HG03442 (cell line): ENCODE data around the gene FAM216A.
A peak's percentile ranks its signal among the peaks of the same experiment; 100 is the strongest.
"Not testable (repeated sequence)": the region's sequence is repeated elsewhere in the genome, so short reads cannot be mapped to it uniquely, and the experiment has no call there.

ENCODE experiments used
- ATAC-seq: cut with Tn5 transposase; IDR thresholded peaks from one replicate; pipeline ENCODE4 v1.9.1; 2021; ENCODE audit warnings: mild to moderate bottlenecking, moderate library complexity; ENCODE audit not compliant: unreplicated experiment

The FAM216A gene, protein sequence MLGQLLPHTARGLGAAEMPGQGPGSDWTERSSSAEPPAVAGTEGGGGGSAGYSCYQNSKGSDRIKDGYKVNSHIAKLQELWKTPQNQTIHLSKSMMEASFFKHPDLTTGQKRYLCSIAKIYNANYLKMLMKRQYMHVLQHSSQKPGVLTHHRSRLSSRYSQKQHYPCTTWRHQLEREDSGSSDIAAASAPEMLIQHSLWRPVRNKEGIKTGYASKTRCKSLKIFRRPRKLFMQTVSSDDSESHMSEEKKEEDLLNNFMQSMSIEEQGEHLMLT

DNA sequence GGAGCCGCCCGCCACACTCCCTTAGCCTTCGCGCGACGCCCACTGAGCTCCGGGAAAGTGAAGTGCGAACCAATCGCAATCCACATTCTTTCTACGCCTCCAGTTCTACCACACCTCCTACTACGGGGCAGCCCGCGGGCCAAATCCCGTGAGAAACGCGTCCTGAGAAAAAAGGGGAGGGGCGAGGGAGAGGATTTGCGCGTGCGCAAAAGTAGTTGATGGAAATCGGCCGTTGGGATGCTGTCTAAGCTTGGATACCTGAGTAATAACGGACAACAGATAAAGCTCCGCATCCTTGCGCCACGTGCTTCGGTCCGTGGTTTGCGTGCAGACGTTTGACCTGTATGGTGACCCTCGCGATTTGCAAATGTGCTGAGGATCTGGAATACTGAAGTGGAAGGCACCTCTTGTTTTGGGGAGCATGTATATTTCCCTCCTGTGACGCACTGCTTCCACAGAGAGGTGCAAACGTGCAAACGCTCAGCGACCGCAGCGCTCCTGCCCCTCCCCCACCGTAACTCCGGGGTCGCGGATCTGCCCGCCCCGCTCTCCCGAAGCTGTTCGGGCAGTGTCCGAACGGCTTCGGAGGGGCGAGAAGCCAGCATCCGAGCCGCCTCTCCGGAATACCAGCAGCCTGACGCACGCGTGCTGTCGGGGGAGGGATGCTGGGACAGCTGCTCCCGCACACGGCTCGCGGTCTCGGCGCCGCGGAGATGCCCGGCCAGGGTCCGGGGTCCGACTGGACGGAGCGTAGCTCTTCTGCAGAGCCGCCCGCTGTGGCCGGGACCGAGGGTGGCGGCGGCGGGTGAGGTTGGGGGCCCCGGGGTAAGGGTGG, at the start of gene FAM216A, which contains the start of gene GPN3:
TSS of gene FAM216A (plus strand) at position 632 of the 835 bp plus-strand sequence. CDS start at position 663, 31 bp downstream.
TSS of gene GPN3 (minus strand) at position 44 of the 835 bp plus-strand sequence. CDS start 54 bp downstream, outside the sequence.
- peak; percentile 75 for ATAC-seq

DNA sequence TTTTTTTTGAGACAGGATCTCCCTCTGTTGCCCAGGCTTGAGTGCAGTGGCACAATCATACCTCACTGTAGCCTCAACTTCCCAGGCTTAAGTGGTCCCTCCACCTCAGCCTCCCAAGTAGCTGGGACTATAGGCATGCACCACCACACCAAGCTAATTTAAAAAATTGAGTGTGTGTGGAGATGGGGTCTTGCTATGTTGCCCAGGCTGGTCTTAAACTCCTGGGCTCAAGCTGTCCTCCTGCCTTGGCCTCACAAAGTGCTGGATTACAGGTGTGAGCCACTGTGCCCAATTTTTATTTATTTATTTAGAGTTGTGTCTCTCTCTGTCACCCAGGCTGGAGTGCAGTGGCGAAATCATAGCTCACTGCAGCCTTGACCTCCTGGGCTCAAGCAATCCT, 48.0 kb upstream of the FAM216A start:
- ATAC-seq: not testable (repeated sequence)

DNA sequence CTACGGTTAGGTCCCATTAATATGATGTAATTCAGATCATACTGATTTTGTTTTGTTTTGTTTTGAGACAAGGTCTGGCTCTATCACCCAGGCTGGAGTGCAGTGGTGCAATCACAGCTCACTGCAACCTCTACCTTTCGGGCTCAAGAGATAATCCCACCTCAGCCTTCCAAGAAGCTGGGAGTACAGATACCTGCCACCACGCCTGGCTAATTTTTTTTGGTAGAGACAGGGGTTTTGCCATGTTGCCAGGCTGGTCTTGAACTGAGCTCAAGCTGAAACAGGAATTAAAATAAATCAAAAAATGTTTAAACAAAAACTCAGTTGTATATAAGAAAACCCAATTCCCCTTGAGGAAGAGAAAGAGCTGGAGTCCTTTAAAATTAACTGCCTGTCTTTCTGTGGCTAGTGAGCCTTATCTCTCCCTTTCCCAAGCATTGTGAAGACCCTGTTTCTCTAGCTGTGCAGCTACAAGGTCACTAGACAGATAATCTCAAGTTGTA, 47.4 kb upstream of the FAM216A start:
- no peak for ATAC-seq

DNA sequence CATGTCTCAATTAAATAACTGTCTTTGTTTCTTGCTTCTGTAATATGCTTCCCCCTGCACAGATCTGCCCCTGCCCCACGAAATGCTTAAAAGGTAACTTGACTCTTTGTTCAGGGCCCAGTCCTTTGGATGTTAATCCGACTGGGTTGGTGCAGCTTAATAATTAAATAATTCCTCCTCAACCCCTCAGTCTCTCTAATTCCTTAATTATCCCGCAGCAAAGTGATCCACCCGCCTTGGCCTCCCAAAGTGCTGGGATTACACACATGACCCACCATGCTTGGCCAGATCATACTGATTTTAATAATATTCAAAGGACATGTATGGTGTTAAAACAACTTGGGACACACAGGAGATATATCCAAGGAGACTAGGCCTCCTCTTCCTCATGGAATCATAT, 46.9 kb upstream of the FAM216A start:
- ATAC-seq: no peak

DNA sequence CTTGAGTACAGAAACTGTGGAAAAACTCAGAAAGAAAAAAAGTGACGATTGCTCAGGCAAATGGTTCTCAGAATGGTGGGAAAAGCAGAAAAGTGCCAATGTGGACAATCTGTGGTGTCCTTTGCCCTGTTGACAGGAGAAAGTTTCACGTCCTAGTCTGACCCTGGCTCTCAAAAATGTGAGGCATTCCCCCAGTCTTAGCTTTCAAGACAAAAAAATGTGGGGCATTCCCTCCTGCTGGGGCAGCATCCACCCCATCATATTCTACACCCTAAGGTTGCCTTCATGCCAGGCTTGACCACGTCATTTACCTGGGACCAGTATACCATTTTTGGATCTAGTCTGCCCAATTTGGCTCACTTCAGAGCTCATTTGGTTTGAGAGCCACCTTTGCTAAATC, 44.4 kb upstream of the FAM216A start:
- ATAC-seq: no peak

DNA sequence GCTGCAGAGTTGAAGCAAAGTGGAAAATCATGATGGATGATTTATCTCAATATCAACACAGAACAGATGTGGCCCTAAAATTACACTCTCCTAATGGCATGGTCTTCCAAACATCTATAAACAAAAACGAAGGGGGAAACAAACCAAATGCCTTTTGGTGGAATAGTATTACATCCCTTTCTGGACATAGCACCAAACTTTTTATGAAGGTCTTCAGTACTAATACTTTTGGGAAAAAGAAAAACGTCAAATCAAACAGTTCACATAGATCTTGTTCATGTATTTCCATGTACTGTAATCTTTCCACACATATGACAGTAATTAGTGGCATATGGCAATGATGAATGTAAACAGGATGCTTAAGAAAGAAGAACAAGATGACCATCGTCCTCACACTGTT, 42.2 kb upstream of the FAM216A start:
- ATAC-seq: no peak

DNA sequence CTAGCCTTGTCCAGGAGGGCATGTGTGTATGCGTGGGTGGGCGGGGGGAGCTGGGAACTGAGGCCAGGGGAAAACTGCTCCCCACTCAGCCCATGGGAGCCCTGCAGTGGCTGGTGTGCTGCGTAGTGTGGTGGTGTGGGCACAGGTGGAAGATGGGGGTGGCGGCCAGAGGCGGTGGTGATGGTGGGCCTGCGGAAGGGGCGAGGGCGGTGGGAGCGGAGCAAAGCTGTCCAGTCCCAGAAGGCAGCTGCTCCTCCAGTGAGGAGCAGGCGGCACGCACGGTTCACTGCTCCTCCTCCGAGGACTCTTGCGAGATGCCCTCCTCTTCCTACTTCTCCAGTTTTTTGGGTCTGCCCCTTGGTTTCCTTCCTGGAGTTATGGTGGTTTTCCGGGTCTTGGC, 39.0 kb upstream of the FAM216A start:
- not testable (repeated sequence) for ATAC-seq

DNA sequence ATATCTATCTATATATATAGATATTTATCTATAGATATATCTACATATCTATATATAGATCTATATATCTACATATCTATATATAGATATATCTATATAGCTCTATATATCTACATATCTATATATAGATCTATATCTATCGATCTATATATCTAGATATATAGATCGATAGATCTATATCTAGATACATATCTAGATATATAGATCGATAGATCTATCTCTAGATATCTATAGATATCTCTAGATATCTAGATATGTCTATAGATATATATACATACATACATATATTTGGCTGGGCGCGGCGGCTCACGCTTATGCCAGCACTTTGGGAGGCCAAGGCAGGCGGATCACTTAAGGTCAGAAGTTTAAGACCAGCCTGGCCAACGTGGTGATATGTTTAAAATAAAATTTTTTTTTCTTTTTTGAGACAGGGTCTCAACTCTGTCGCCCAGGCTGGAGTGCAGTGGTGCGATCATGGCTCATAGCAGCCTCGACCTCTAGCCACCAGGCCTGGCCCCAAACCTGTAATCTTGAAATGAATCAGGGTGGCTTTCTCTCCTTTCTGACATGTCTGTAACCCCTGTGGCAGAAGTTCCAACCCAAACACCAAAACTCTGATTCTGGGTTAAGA, 36.6 kb upstream of the FAM216A start:
- peak; percentile 21 for ATAC-seq

DNA sequence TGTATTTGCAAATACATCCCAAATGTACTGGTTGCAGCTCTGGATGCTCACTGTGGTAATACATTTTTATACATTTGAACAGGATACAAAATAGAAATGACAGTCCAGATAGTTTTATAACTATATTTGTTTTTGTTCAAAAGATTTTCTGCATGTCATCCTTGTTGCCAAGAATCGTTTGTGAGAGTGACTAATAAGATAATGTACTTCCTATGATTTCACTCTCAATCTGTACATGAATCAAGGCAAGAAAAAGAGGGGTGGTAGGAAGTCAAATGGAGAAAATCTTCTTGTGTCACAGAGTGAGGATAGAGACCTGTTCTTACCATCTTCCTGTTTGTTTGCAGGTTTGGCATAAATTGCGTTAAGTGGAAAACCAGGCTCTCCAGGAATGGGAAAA, 32.4 kb upstream of the FAM216A start:
- ATAC-seq: no peak

DNA sequence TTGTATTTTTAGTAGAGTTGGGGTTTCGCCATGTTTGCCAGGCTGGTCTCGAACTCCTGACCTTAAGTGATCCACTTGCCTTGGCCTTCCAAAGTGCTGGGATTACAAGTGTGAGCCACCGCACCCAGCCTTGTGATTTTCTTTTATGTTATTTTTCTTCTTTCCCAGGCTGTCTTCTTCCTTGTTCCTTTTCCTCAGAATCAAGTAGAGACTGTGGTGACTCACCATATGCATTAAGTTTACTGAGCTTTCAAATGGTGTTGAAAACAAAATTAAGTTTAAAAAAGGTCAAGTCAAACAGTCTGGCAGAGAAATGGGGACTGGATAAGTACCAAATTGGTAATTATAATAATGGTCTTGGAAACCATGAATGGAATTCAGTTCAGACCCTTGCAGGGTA, 24.2 kb upstream of the FAM216A start:
- ATAC-seq: no peak

DNA sequence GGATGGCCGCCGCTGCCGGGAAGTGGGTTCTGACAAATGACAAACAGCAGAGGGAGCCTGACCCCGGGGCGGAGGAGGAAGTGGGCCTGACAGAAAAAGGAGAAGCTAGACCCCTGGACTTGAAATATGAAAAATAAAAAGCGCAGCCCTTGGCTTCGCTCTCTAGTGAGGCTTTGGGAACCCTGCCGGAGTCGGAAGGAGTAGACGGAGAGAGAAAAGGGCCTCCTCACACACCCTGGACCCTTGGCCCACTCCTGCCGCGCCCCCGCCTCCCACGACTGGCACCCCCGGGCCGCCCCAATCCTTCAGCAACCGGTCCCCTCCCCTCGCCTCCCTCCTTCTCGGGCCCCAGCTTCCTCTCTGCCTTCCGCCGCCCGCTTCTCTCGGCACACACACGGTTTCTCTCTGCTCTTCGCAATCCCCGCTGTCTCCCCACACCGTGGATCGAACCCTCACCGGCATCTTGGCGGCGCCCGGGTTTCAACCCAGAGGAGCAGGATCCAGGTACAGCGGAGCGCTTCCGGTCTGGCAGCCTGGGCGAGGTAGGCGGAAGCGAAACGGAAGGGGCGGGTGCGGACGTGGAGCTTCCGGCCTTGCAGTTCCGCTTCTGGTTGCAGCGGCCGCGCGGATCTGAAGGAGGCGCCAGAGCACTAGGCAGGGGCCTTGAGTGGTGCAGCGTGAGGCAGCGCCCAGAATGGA, 18.7 kb upstream of the FAM216A start, which contains the start of gene ARPC3:
TSS of gene ARPC3 (minus strand) at position 539 of the 699 bp plus-strand sequence. CDS start at position 462, 77 bp downstream.
- ATAC-seq: peak; percentile 88

DNA sequence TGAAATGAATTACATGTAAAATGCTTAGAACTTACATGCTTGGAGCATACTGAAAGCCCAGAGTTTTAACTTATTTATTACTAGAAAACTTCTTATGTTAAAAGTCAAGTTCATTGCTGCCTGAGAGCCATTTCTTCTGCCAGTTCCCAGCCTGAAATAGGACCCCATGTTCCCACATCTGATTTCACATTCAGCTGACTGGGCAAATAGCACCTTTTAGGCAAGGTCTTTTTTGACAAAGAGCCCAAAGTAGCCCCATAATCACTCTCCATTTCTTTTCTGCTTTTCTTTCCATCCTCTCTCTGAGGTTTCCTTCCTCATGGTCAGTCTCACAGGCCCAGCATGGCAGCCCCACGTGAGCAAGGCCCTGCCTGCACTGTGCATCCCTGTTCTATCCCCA, 17.4 kb upstream of the FAM216A start:
- no peak for ATAC-seq

DNA sequence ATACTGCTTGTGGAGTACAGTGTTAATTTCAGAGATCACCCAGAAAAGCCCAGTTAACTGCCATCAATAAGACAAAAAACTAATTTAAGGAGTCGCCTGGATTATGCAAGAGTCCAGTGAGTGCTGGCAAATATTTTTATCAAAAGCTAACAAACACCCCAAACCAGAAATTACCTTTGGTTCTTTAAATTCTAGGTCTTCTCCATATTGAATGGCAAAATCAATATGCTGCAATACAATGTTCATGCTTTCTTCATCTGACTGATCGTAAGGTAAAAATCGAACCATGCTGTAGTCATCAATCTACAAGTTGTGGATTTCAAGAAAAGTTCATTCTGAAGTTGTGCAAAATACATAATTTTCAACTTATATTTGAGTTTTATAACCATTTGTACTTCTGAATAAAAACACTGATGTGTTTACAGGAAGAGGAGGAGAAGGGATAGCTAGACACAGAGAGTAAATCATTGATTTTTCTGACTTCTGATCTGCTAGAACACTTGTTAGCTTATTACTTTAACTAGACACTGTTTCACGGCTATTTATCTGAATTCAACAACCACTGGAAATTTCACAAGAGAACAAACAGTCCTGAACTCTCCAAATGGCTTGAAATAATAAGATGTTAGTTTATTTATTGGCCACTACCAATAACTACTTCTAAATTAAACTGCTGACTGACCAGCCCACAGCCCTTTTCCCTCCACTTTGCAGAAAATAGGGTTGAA, 14.9 kb upstream of the FAM216A start:
- ATAC-seq: no peak

DNA sequence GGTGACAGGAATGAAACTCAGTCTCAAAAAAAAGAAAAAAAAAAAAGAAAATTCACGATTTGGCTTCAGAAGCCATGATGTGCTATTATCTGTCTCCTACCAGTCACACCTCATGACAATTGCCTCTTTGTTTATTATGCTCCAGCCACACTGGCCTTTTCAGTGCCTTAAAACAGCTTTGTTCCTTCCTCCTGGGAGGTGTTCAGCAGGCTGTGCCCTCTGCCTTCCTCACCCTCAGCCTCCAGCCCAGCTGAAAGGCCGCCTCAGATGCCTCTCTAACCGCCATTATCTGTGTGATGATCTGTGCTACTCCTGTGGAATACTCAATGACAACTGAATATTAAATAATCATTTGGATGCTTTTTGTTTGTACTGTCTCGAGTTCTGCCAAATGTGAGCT, 9.9 kb upstream of the FAM216A start:
- no peak for ATAC-seq

DNA sequence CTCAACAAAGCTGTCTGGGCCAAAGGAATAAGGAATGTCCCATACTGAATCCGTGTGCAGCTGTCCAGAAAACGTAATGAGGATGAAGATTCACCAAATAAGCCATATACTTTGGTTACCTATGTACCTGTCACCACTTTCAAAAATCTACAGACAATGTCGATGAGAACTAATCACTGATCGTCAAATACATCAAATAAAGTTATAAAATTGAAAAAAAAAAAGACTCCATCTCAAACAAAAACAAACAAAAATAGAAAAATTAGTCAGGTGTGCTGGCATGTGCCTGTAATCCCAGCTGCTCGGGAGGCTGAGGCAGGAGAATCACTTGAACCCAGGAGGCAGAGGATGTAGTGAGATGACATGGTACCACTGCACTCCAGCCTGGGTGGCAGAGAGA, 7.5 kb upstream of the FAM216A start:
- ATAC-seq: not testable (repeated sequence)

DNA sequence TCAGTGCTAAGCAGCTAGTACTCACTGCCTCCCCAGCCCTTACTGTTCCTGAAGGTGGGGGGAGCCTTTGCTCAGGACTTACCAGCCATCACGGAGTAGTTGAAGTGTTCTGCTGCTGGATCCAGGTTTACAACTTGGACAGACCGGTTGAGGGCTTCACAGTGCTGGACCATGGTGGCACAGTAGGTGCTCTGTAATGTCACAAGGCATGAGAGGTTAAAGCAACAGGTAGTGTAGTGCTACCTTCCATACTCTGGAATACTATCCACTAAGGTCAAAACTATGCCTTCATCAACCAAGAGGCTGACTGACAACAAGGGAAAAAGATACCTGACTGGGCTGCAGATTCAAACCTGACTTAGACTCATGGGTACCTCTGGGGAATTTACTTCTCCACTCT, 3.6 kb upstream of the FAM216A start:
- no peak for ATAC-seq

DNA sequence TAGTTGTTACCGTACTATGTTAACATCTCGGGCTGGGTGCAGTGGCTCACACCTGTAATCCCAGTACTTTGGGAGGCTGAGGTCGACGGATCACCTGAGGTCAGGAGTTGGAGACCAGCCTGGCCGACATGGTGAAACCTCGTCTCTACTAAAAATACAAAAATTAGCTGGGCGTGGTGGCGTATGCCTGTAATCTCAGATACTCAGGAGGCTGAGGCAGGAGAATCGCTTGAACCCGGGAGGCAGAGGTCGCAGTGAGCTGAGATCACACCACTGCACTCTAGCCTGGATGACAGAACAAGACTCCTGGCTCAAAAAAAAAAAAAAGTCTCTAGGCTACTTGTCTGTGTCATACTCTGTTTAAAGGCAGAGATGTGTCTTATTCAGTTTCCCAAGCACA, 2.9 kb upstream of the FAM216A start:
- not testable (repeated sequence) for ATAC-seq

DNA sequence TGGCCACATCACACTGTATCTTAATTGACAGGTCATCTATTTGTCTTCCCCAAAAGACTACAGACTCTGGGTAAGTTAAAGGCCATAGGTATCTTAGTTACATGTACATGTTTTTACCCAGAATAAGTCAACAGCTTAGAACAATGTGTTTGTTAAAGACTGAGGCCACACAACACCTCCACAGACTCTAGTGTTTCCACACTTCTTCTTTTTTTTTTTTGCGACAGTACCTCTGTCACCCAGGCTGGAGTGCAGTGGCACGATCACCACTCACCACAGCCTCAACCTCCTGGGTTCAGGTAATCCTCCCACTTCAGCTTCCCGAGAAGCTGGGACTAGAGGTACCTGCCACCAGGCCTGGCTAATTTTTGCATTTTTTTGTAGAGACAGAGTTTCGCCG, 1.9 kb upstream of the FAM216A start:
- no peak for ATAC-seq

DNA sequence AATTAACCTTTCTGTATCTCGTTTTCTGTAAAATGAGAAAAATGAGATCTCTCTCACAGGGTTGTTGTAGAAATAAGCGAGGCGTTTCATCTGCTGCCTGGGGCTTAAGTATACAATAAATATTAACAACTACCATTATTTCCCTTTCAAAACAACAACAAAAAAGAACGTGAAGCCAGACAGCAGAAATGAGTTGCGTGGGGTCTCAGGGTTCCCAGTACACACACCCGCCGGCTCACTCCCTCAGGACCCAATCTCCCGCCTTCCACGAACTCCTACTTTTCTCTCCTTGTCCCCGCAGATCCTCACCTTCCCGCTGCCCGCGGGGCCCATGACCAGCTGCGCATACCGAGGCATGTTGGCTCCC, 815 bp upstream of the FAM216A start:
- no peak for ATAC-seq

DNA sequence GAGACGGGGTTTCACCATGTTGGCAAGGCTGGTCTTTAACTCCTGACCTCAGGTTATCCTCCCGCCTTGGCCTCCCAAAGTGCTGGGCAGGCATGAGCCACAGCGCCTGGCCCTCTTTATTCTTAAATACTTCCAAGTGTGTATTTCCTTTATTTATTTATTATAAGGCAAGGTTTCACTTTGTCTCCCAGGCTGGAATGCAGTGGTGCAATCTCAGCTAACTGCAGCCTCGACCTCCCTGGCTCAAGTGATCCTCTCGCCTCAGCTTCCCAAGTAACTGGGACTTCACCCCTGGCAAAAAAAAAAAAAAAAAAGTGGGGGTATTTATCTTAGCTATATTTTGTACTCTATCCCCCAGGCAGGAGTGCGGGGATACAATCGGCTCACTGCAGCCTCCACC, 6.8 kb downstream of the FAM216A start:
- ATAC-seq: no peak
